K562 (cell line): ENCODE data around the gene EPX. TPM values are rescaled to one million over a fixed set of nuclear protein-coding genes. Genes with fewer than 3 reads are reported as not detected.

ENCODE experiments used
- ATAC-seq: fragments of 200-7000 bp; cut with Tn5 transposase; 3 replicates; pipeline ENCODE4 v1.9.1; 2020; ENCODE audit warnings: moderate library complexity
- BruUV-seq: library from RNA; stranded (reverse); fragments of 400-500 nt; replicated peaks from 2 replicates; lab custom pipeline; 2021; lab: Mats Ljungman, UMichigan
- CTCF ChIA-PET: fragments of 300-600 bp; formaldehyde crosslinking; extraction: SDS; loops from one replicate; lab custom pipeline; 2021; ENCODE audit warnings: low intra/inter-chr PET ratio; lab: Yijun Ruan, JAX
- POLR2A ChIA-PET: fragments of 300-600, 350-650 bp; sonication (Branson Sonifier 250); formaldehyde crosslinking; extraction: SDS; loops from one replicate; lab custom pipeline; 2021; ENCODE audit warnings: antibody characterized with exemption, inconsistent platforms; lab: Yijun Ruan, JAX
- DNase-seq, 4 experiments: peaks; one replicate each; pipeline versions ENCODE4 v3.0.0 to v3.0.0-alpha.2; 2011 to 2018; ENCODE audit warnings: low spot score in 3 of 4, mixed read lengths in 3 of 4; ENCODE audit errors: extremely low read depth in 1 of 4
- FAIRE-seq: peaks from 2 replicates; lab custom pipeline; 2011; peaks lifted over from hg19 to GRCh38; lab: Jason Lieb, UNC
- H2AFZ ChIP-seq: 2 replicates; pipeline ENCODE4 v1.6.0; 2011; ENCODE audit warnings: low read depth, low read length, control low read depth, inconsistent platforms
- H3K27ac ChIP-seq: fragments of 200-600 bp; 3 replicates; pipeline ENCODE4 v1.8.0; 2011; ENCODE audit warnings: low read depth, mild to moderate bottlenecking, control low read depth, inconsistent platforms, low read length, moderate library complexity, mixed read lengths; ENCODE audit errors: extremely low read depth
- H3K27me3 ChIP-seq, 2 experiments: fragments of 300-600 bp in 1 of 2; 2 replicates in 1 of 2; 3 replicates in 1 of 2; pipeline versions ENCODE4 v1.6.0 to v1.8.0; 2011; ENCODE audit warnings: inconsistent platforms in 2 of 2, low read length in 2 of 2, mild to moderate bottlenecking in 1 of 2, mixed read lengths in 1 of 2, moderate library complexity in 1 of 2; ENCODE audit not compliant: control insufficient read depth in 2 of 2, insufficient read depth in 2 of 2
- H3K36me3 ChIP-seq: fragments of 300-600 bp; 3 replicates; pipeline ENCODE4 v1.8.0; 2011; ENCODE audit warnings: mild to moderate bottlenecking, low read length, inconsistent platforms; ENCODE audit not compliant: control insufficient read depth, insufficient read depth
- H3K4me1 ChIP-seq, 2 experiments: fragments of 200-600 bp in 1 of 2; replicated peaks in 1 of 2; 2 replicates in 1 of 2; 3 replicates in 1 of 2; pipeline versions ENCODE4 v1.5.1 to v1.8.0; 2011; ENCODE audit warnings: inconsistent platforms in 2 of 2, low read length in 2 of 2, mild to moderate bottlenecking in 1 of 2, mixed read lengths in 1 of 2, moderate library complexity in 1 of 2; ENCODE audit not compliant: control insufficient read depth in 2 of 2, insufficient read depth in 2 of 2
- H3K4me2 ChIP-seq: 2 replicates; pipeline ENCODE4 v1.6.1; 2011; ENCODE audit warnings: low read length, control low read depth, inconsistent platforms, mixed read lengths; ENCODE audit not compliant: insufficient read depth
- H3K4me3 ChIP-seq: fragments of 200-600 bp; sonication (generic), shearing (Covaris generic); 2 replicates; pipeline ENCODE4 v1.5.1; 2016; ENCODE audit warnings: control low read depth, inconsistent platforms
- H3K79me2 ChIP-seq: fragments of 200-600 bp; 3 replicates; pipeline ENCODE4 v1.8.0; 2011; ENCODE audit warnings: low read length, inconsistent platforms; ENCODE audit not compliant: control insufficient read depth, insufficient read depth
- H3K9ac ChIP-seq, 2 experiments: 2 replicates each; pipeline versions ENCODE4 v1.6.0 to v1.6.1; 2011; ENCODE audit warnings: low read depth in 2 of 2, low read length in 2 of 2, control low read depth in 1 of 2, inconsistent platforms in 1 of 2, mild to moderate bottlenecking in 1 of 2, mixed read lengths in 1 of 2; ENCODE audit not compliant: insufficient read depth in 1 of 2
- H3K9me1 ChIP-seq: one replicate; pipeline ENCODE4 v1.6.0; 2011; ENCODE audit warnings: inconsistent platforms, mild to moderate bottlenecking, low read length, moderate library complexity; ENCODE audit not compliant: control insufficient read depth, insufficient read depth
- H3K9me3 ChIP-seq: replicated peaks from 2 replicates; pipeline ENCODE4 v1.5.1; 2011; ENCODE audit warnings: low read depth, low read length, inconsistent platforms; ENCODE audit not compliant: control insufficient read depth, insufficient read depth
- H4K20me1 ChIP-seq: replicated peaks from 2 replicates; pipeline ENCODE4 v1.6.1; 2011; ENCODE audit warnings: low read length, inconsistent platforms, mixed read lengths; ENCODE audit not compliant: control insufficient read depth, insufficient read depth
- ARHGAP35 ChIP-seq: fragments of 450-650 bp; IDR thresholded peaks from 2 replicates; pipeline ENCODE4 v1.6.1; 2018; ENCODE audit not compliant: partially characterized antibody
- ASH1L ChIP-seq: fragments of 450-650 bp; IDR thresholded peaks from 2 replicates; pipeline ENCODE4 v1.6.1; 2018; ENCODE audit warnings: borderline replicate concordance, mild to moderate bottlenecking, low read depth; ENCODE audit not compliant: partially characterized antibody
- DNMT1 ChIP-seq: fragments of 450-650 bp; IDR thresholded peaks from 2 replicates; pipeline ENCODE4 v1.6.1; 2016; ENCODE audit warnings: antibody characterized with exemption, mild to moderate bottlenecking
- E2F1 ChIP-seq: sonication (generic); formaldehyde crosslinking; IDR thresholded peaks from 2 replicates; pipeline ENCODE4 v1.8.1; 2023; ENCODE audit warnings: mild to moderate bottlenecking, missing genetic modification reagents, moderate library complexity
- ETV6 ChIP-seq, 3 experiments: fragments of 150-350 bp in 1 of 3; sonication (generic) in 1 of 3; formaldehyde crosslinking in 1 of 3; IDR thresholded peaks; 2 replicates each; pipeline versions ENCODE4 v1.6.1 to v1.8.0; 2014 to 2022; ENCODE audit warnings: borderline replicate concordance in 2 of 3, low read depth in 2 of 3, antibody characterized with exemption in 1 of 3, low read length in 1 of 3, mild to moderate bottlenecking in 1 of 3, missing genetic modification reagents in 1 of 3
- FOXA1 ChIP-seq: fragments of 450-650 bp; IDR thresholded peaks from 2 replicates; pipeline ENCODE4 v1.6.1; 2016; ENCODE audit warnings: mild to moderate bottlenecking, borderline replicate concordance
- HNRNPH1 ChIP-seq: fragments of 200-400 bp; formaldehyde crosslinking; optimal IDR thresholded peaks from 2 replicates; pipeline ENCODE3; 2017; ENCODE audit warnings: low read depth, mild to moderate bottlenecking, low read length, moderate library complexity
- MLLT1 ChIP-seq, 2 experiments: fragments of 450-650 bp; IDR thresholded peaks; 2 replicates each; pipeline ENCODE4 v1.6.1; 2016
- NFRKB ChIP-seq: fragments of 450-650 bp; IDR thresholded peaks from 2 replicates; pipeline ENCODE4 v1.6.1; 2016; ENCODE audit warnings: low read depth
- POLR2AphosphoS2 ChIP-seq: IDR thresholded peaks from 2 replicates; pipeline ENCODE4 v1.6.1; 2012; ENCODE audit warnings: low read length, improper control_type of control experiment
- RBM15 ChIP-seq: fragments of 200-400 bp; formaldehyde crosslinking; IDR thresholded peaks from 2 replicates; pipeline ENCODE4 v1.6.1; 2018; ENCODE audit warnings: mild to moderate bottlenecking, low read length, moderate library complexity; ENCODE audit not compliant: insufficient read depth
- SMAD1 ChIP-seq: fragments of 150-350 bp; IDR thresholded peaks from 2 replicates; pipeline ENCODE4 v1.6.1; 2014; ENCODE audit warnings: low read length, low read depth; ENCODE audit not compliant: partially characterized antibody
- SMAD2 ChIP-seq: fragments of 150-350 bp; IDR thresholded peaks from 2 replicates; pipeline ENCODE4 v1.6.1; 2014; ENCODE audit warnings: low read depth, mild to moderate bottlenecking, low read length
- ZNF12 ChIP-seq: sonication (generic); formaldehyde crosslinking; IDR thresholded peaks from 2 replicates; pipeline ENCODE4 v1.4.0; 2020; ENCODE audit warnings: mild to moderate bottlenecking, missing genetic modification reagents
- ZNF146 ChIP-seq: IDR thresholded peaks from one replicate; pipeline ENCODE4 v1.6.1; 2018; ENCODE audit warnings: missing compliant biosample characterization; ENCODE audit not compliant: unreplicated experiment
- ZNF436 ChIP-seq: fragments of 250-450, 450-650 bp; sonication (Bioruptor Pico); formaldehyde crosslinking; IDR thresholded peaks from 2 replicates; pipeline ENCODE4 v1.7.0; 2020; ENCODE audit warnings: mild to moderate bottlenecking
- ZNF668 ChIP-seq: fragments of 250-450 bp; sonication (Bioruptor Pico); IDR thresholded peaks from 2 replicates; pipeline ENCODE4 v1.8.0; 2022; ENCODE audit warnings: mild to moderate bottlenecking, inconsistent platforms
- ZNF696 ChIP-seq: fragments of 250-450 bp; sonication (Bioruptor Pico); conservative IDR thresholded peaks from 2 replicates; pipeline ENCODE4 v1.4.0; 2020; ENCODE audit warnings: mild to moderate bottlenecking, moderate library complexity
- ZNF79 ChIP-seq: fragments of 250-450 bp; sonication (Bioruptor Pico); IDR thresholded peaks from 2 replicates; pipeline ENCODE4 v1.4.0; 2020; ENCODE audit warnings: low read depth, mild to moderate bottlenecking, moderate library complexity
- ZNF830 ChIP-seq: fragments of 250-450 bp; sonication (Bioruptor Pico); IDR thresholded peaks from 2 replicates; pipeline ENCODE4 v1.5.0; 2021; ENCODE audit warnings: mild to moderate bottlenecking
- WGBS: fragments of 100-300 bp; shearing (Covaris generic); methylation state at CpG from one replicate; pipeline ENCODE4 v1.1.6; 2016; ENCODE audit warnings: low coverage, mixed read lengths; ENCODE audit not compliant: insufficient coverage; ENCODE audit errors: missing lambda C conversion rate; 5-methylcytosine and 5-hydroxymethylcytosine counted together
- in situ Hi-C: fragments of 300-500 bp; cut with MboI; formaldehyde crosslinking; loops from 4 replicates; pipeline ENCODE4 v1.15.0; 2018; ENCODE audit warnings: inconsistent platforms, mixed read lengths
- intact Hi-C: fragments of 100-400 bp; cut with micrococcal nuclease; formaldehyde crosslinking; loops from 2 replicates; pipeline ENCODE4 v1.14.2; 2022
- polyA plus RNA-seq, 8 experiments: library from polyadenylated mRNA; depleted of rRNA in 4 of 8; stranded (reverse) in 5 of 8; unstranded in 3 of 8; fragments of >200 nt; fragmentation: Nextera tagmentation in 2 of 8; fragmentation: Illumina TruSeq in 1 of 8; extraction: Ambion mirVana in 2 of 8; extraction: Trizol in 1 of 8; gene quantifications; 2 replicates each; pipeline versions ENCODE4 v1.2.1 to v1.2.3, GENCODE V29; 2011 to 2014; ENCODE audit warnings: inconsistent platforms in 1 of 8, missing spikeins in 1 of 8
- total RNA-seq, 7 experiments: library from RNA; depleted of rRNA in 6 of 7; stranded (reverse); fragments of >200 nt in 6 of 7; fragmentation: Illumina TruSeq in 2 of 7; extraction: Trizol in 2 of 7; gene quantifications; 2 replicates each; pipeline versions ENCODE4 v1.2.1 to v1.2.3, GENCODE V29; 2011 to 2021; ENCODE audit warnings: low replicate concordance in 1 of 7

The EPX gene
- total and polyA plus RNA-seq, 9 of the 15 experiments (the other 6 are each of a cell fraction or from before 2014, with no cell fraction given), result 0.07 to 0.33 (median 0.19) TPM; not detected in 3

- TF ChIP-seq E2F1 (CRISPR knock-in tag), result no peak
- TF ChIP-seq HNRNPH1, result no peak
- no peak for TF ChIP-seq ZNF146 (CRISPR knock-in tag)
Observed at GRCh38 chr17:58238147-58238634, 45.7 kb downstream of the EPX start, which contains the start of gene LPO (continued).

GRCh38 chr17:58239987-58240386 is 47.5 kb downstream of the EPX start:
- WGBS, result 0% methylated on average over 1 of the region's 1 CpG
- ATAC-seq (no peak), DNase-seq (no peak), FAIRE-seq (no peak)
- peaks cover 7 to 30% of the 10 kb centered on the region in 2 experiments for H3K27me3 ChIP-seq
- no peak overlapping the region for H3K27ac ChIP-seq
- no TSS peak for BruUV-seq
- no peaks in the 10 kb centered on the region for H3K36me3 ChIP-seq
- no peaks in the 10 kb centered on the region for H3K79me2 ChIP-seq
- ChIA-PET CTCF (no interaction called here), POLR2A (interaction anchor here (0.6 kb wide), 1 partner anchor 41 kb away, joined by 4 read pairs; no protein-coding TSS in a partner anchor)
- H3K4me3 ChIP-seq, result no peak overlapping the region
- no peaks in the 10 kb centered on the region for H3K9me3 ChIP-seq
- intact Hi-C loops (no loop called here), in situ Hi-C loops (no loop called here)
- no peaks in the 10 kb centered on the region for H3K9me1 ChIP-seq
- H3K4me1 ChIP-seq, result peaks cover 5 to 9% of the 10 kb centered on the region in 2 experiments; a peak in 4 of 5 replicates
- no peak overlapping the region for H3K9ac ChIP-seq
- no peak overlapping the region for H3K4me2 ChIP-seq
- no peaks in the 10 kb centered on the region for H4K20me1 ChIP-seq
- H2AFZ ChIP-seq, result no peak overlapping the region
- TF ChIP-seq ASH1L, result no peak
- TF ChIP-seq SMAD1, result no peak
- no peak for TF ChIP-seq ZNF436 (CRISPR knock-in tag)
- TF ChIP-seq ZNF668 (CRISPR knock-in tag), result no peak
- no peak for TF ChIP-seq ZNF79 (CRISPR knock-in tag)
- TF ChIP-seq SMAD2, result no peak
- TF ChIP-seq ETV6 (IDR thresholded peaks at IDR 0.05; ENCODE audit: borderline replicate concordance in 1 of 2, low read depth in 2 of 2, low read length in 1 of 2), result no peak
- TF ChIP-seq ETV6 (CRISPR knock-in tag; IDR thresholded peaks at IDR 0.05; ENCODE audit: borderline replicate concordance), result no peak
- no peak for TF ChIP-seq ARHGAP35
- TF ChIP-seq MLLT1 (IDR thresholded peaks at IDR 0.05), result no peak
- TF ChIP-seq DNMT1, result no peak
- TF ChIP-seq ZNF830, result no peak
- TF ChIP-seq NFRKB, result no peak
- no peak for TF ChIP-seq FOXA1
- TF ChIP-seq ZNF696, result no peak
- TF ChIP-seq RBM15, result no peak
- TF ChIP-seq POLR2AphosphoS2, result no peak
- no peak for TF ChIP-seq ZNF12 (CRISPR knock-in tag)
